Mesenchymal stem cell (in vitro differentiated cells and primary cell): ENCODE measurements around the gene MEIS2.

Source experiments
- DNase-seq: peaks from one replicate; pipeline ENCODE4 v3.0.0-alpha.2; 2013
- H2AFZ ChIP-seq: one replicate; pipeline ENCODE4 v1.6.1; 2013; ENCODE audit warnings: low read depth, mild to moderate bottlenecking, control low read depth, inconsistent platforms, low read length, moderate library complexity
- H2AK5ac ChIP-seq: 2 replicates; pipeline ENCODE4 v1.6.1; 2013; ENCODE audit warnings: low read length, moderate library complexity, mild to moderate bottlenecking, inconsistent platforms; ENCODE audit not compliant: severe bottlenecking
- H2BK120ac ChIP-seq: one replicate; pipeline ENCODE4 v1.6.1; 2013; ENCODE audit warnings: low read depth, mild to moderate bottlenecking, inconsistent platforms, low read length, moderate library complexity
- H2BK12ac ChIP-seq, 2 experiments: one replicate each; pipeline ENCODE4 v1.6.1; 2013; ENCODE audit warnings: inconsistent platforms in 2 of 2, low read length in 2 of 2, mild to moderate bottlenecking in 2 of 2, moderate library complexity in 2 of 2, control low read depth in 1 of 2
- H2BK15ac ChIP-seq: one replicate; pipeline ENCODE4 v1.6.1; 2013; ENCODE audit warnings: mild to moderate bottlenecking, low read depth, inconsistent platforms; ENCODE audit not compliant: poor library complexity, severe bottlenecking
- H2BK5ac ChIP-seq: 2 replicates; pipeline ENCODE4 v1.6.1; 2013; ENCODE audit warnings: low read depth, mild to moderate bottlenecking, low read length, control low read depth, inconsistent platforms; ENCODE audit not compliant: poor library complexity, severe bottlenecking
- H3K14ac ChIP-seq, 2 experiments: one replicate each; pipeline ENCODE4 v1.6.1; 2013; ENCODE audit warnings: inconsistent platforms in 2 of 2, low read length in 2 of 2, control low read depth in 1 of 2, mild to moderate bottlenecking in 1 of 2, moderate library complexity in 1 of 2
- H3K18ac ChIP-seq, 2 experiments: one replicate each; pipeline ENCODE4 v1.6.1; 2013; ENCODE audit warnings: inconsistent platforms in 2 of 2, low read length in 2 of 2, control low read depth in 1 of 2, low read depth in 1 of 2, mild to moderate bottlenecking in 1 of 2
- H3K23ac ChIP-seq, 2 experiments: one replicate each; pipeline ENCODE4 v1.6.1; 2013; ENCODE audit warnings: inconsistent platforms in 2 of 2, low read length in 2 of 2, mild to moderate bottlenecking in 2 of 2, moderate library complexity in 2 of 2, control low read depth in 1 of 2
- H3K27ac ChIP-seq: 2 replicates; pipeline ENCODE4 v1.5.1; 2013; ENCODE audit warnings: mild to moderate bottlenecking, moderate library complexity, low read length, control low read depth, inconsistent platforms; ENCODE audit not compliant: poor library complexity, severe bottlenecking
- H3K27me3 ChIP-seq, 2 experiments: 2 replicates each; pipeline versions ENCODE4 v1.6.1 to v1.7.0; 2013; ENCODE audit warnings: low read length in 2 of 2, mild to moderate bottlenecking in 2 of 2, moderate library complexity in 2 of 2, control low read depth in 1 of 2, inconsistent platforms in 1 of 2; ENCODE audit not compliant: control insufficient read depth in 1 of 2, insufficient read depth in 1 of 2
- H3K36me3 ChIP-seq, 2 experiments: 2 replicates each; pipeline versions ENCODE4 v1.6.1 to v1.7.0; 2013; ENCODE audit warnings: low read length in 2 of 2, control low read depth in 1 of 2, inconsistent platforms in 1 of 2, low read depth in 1 of 2, mild to moderate bottlenecking in 1 of 2; ENCODE audit not compliant: insufficient read depth in 2 of 2, control insufficient read depth in 1 of 2
- H3K4ac ChIP-seq, 2 experiments: one replicate each; pipeline ENCODE4 v1.6.1; 2013; ENCODE audit warnings: inconsistent platforms in 2 of 2, low read length in 2 of 2, mild to moderate bottlenecking in 2 of 2, moderate library complexity in 2 of 2, control low read depth in 1 of 2, low read depth in 1 of 2
- H3K4me1 ChIP-seq: 2 replicates; pipeline ENCODE4 v1.6.1; 2013; ENCODE audit warnings: low read depth, low read length, control low read depth; ENCODE audit not compliant: control insufficient read depth, insufficient read depth
- H3K4me2 ChIP-seq: 2 replicates; pipeline ENCODE4 v1.6.1; 2013; ENCODE audit warnings: low read length, mild to moderate bottlenecking, inconsistent platforms; ENCODE audit not compliant: poor library complexity, severe bottlenecking
- H3K4me3 ChIP-seq, 2 experiments: 2 replicates each; pipeline versions ENCODE4 v1.5.1 to v1.7.0; 2013; ENCODE audit warnings: low read length in 2 of 2, mild to moderate bottlenecking in 2 of 2, control low read depth in 1 of 2, low read depth in 1 of 2; ENCODE audit not compliant: insufficient read depth in 1 of 2
- H3K79me1 ChIP-seq: replicated peaks from 2 replicates; pipeline ENCODE4 v1.6.1; 2013; ENCODE audit warnings: mild to moderate bottlenecking, control low read depth, low read length, inconsistent platforms; ENCODE audit not compliant: poor library complexity, severe bottlenecking
- H3K9ac ChIP-seq: 2 replicates; pipeline ENCODE4 v1.7.0; 2013; ENCODE audit warnings: mild to moderate bottlenecking, low read length, moderate library complexity
- H3K9me3 ChIP-seq: 2 replicates; pipeline ENCODE4 v1.7.0; 2013; ENCODE audit warnings: mild to moderate bottlenecking, low read length; ENCODE audit not compliant: control insufficient read depth
- H4K8ac ChIP-seq: one replicate; pipeline ENCODE4 v1.6.1; 2013; ENCODE audit warnings: inconsistent platforms, mild to moderate bottlenecking, low read length, moderate library complexity
- H4K91ac ChIP-seq: one replicate; pipeline ENCODE4 v1.6.1; 2013; ENCODE audit warnings: mild to moderate bottlenecking, low read length, inconsistent platforms
- WGBS: methylation state at CpG from one replicate; pipeline ENCODE4 v1.1.7; 2013; ENCODE audit warnings: mixed read lengths; 5-methylcytosine and 5-hydroxymethylcytosine counted together

Gene MEIS2

DNA sequence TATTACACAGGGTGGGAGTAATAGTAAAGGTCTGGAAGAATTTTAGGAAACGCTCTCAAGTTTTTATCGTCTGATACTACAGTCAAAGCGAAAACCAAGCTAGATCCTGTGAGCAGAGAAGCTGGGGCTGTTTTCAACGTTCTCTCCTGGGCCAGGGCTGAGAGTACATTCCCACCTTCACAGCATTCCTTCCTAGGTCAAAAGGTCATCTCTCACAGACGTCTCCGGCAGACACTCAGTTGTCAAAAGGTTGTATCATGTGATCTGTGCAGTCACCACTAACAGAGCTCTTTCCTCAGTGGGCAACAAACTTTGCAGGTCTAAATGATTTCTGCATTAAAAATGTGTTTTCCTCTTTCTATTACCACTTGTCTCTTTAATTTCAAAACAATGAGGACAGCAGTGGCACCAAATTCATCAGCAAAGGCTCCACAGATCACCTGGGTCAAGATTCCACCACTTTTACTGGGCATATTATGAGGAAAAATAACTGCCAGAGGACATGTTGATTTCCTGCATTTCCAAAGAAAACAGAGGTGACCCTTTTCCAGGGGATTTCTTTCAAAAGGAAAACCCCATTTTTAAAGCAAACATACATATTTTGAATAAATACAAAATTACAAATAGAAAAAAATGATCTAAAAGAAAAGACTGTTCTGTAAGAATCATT lies 41.9 kb downstream of the MEIS2 start:
- H3K14ac ChIP-seq, result no peak overlapping the region
- H3K9me3 ChIP-seq, result no peaks in the 10 kb centered on the region
- H2BK15ac ChIP-seq, result no peak overlapping the region
- no peak overlapping the region for H2BK12ac ChIP-seq
- no peak overlapping the region for H3K23ac ChIP-seq
- no peak overlapping the region for H3K4me3 ChIP-seq
- no peak overlapping the region for H2BK120ac ChIP-seq
- H2BK5ac ChIP-seq, result no peak overlapping the region
- 60% methylated on average over 6 of the region's 6 CpGs for WGBS
- H4K8ac ChIP-seq, result no peak overlapping the region
- no peak overlapping the region for H4K91ac ChIP-seq
- no peak overlapping the region for H3K18ac ChIP-seq
- no peak overlapping the region for H3K27ac ChIP-seq
- no peak overlapping the region for H3K9ac ChIP-seq
- H3K36me3 ChIP-seq, result peaks cover 2 to 50% of the 10 kb centered on the region in 2 experiments
- peak overlapping the region; percentile 8 for H2AK5ac ChIP-seq
- H3K79me1 ChIP-seq, result peaks cover 15% of the 10 kb centered on the region
- H2AFZ ChIP-seq, result no peak overlapping the region
- H3K4me2 ChIP-seq, result no peak overlapping the region
- no peaks in the 10 kb centered on the region for H3K27me3 ChIP-seq
- peaks cover 6% of the 10 kb centered on the region for H3K4me1 ChIP-seq
- no peak overlapping the region for H3K4ac ChIP-seq
- DNase-seq, result no peak

DNA sequence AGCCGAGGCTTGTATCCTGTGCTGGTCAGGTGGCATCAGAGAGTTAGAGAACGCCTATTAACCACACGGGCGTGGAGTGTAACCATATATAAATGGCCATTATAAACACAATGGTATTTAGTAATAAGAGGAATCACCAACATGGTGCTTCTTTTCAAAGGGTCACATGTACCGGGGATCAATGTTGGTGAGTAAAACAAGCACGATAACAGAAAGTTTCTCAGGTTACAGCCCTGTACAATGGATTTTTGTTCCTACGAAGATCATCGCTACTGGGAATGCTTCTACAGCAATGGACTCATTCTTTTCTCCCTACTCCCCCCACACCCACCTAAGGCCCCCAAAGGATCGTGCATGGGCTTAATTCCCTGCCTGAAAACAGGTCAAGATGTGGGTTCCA lies 42.5 kb downstream of the MEIS2 start:
- Histone ChIP-seq H3K4me3 (no peak overlapping the region), H3K14ac (no peak overlapping the region), H2AK5ac (no peak overlapping the region), H2BK120ac (no peak overlapping the region), H3K27me3 (no peaks in the 10 kb centered on the region), H3K4ac (no peak overlapping the region), H3K4me1 (peaks cover 6% of the 10 kb centered on the region), H2BK15ac (no peak overlapping the region), H2BK5ac (no peak overlapping the region), H3K27ac (no peak overlapping the region), H3K36me3 (peaks cover 0 to 48% of the 10 kb centered on the region in 2 experiments), H3K9me3 (no peaks in the 10 kb centered on the region), H3K18ac (no peak overlapping the region), H3K4me2 (no peak overlapping the region), H2AFZ (no peak overlapping the region), H2BK12ac (no peak overlapping the region), H3K23ac (no peak overlapping the region), H4K91ac (no peak overlapping the region), H3K79me1 (peaks cover 12% of the 10 kb centered on the region), H3K9ac (no peak overlapping the region), H4K8ac (peak overlapping the region; percentile 19)
- WGBS, result 98% methylated on average over 5 of the region's 9 CpGs
- no peak for DNase-seq

DNA sequence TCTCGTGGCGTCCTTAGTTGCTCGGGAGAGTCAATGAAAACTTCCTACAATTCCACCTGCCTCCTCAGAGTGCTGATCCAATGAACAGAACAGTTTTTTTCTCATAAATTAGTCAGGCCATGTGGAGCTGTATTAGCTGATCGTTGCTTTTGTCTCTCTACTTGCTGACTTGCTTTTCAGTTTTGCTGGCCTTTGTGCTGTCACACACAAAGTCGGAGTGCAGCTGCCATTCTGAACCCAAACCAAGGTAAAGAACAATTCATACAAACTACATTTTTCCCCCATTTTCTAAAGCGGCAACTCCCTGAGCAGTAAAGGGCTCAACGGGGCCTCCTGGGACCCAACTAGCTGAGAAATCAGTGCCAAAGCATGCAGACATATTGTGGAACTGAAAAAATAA lies 43.1 kb downstream of the MEIS2 start:
- Histone ChIP-seq H2AK5ac (peak overlapping the region; percentile 67), H3K9me3 (no peaks in the 10 kb centered on the region), H2BK120ac (no peak overlapping the region), H2AFZ (no peak overlapping the region), H2BK12ac (no peak overlapping the region), H3K79me1 (peaks cover 14% of the 10 kb centered on the region), H3K18ac (no peak overlapping the region), H3K4me3 (no peak overlapping the region), H3K14ac (no peak overlapping the region), H3K36me3 (peaks cover 0 to 47% of the 10 kb centered on the region in 2 experiments), H3K27me3 (no peaks in the 10 kb centered on the region), H4K91ac (no peak overlapping the region), H3K9ac (no peak overlapping the region), H2BK5ac (no peak overlapping the region), H3K4ac (no peak overlapping the region), H3K4me1 (peaks cover 6% of the 10 kb centered on the region), H3K4me2 (no peak overlapping the region), H3K27ac (no peak overlapping the region), H3K23ac (no peak overlapping the region), H4K8ac (no peak overlapping the region), H2BK15ac (no peak overlapping the region)
- 96% methylated on average over 5 of the region's 7 CpGs for WGBS
- DNase-seq, result no peak

DNA sequence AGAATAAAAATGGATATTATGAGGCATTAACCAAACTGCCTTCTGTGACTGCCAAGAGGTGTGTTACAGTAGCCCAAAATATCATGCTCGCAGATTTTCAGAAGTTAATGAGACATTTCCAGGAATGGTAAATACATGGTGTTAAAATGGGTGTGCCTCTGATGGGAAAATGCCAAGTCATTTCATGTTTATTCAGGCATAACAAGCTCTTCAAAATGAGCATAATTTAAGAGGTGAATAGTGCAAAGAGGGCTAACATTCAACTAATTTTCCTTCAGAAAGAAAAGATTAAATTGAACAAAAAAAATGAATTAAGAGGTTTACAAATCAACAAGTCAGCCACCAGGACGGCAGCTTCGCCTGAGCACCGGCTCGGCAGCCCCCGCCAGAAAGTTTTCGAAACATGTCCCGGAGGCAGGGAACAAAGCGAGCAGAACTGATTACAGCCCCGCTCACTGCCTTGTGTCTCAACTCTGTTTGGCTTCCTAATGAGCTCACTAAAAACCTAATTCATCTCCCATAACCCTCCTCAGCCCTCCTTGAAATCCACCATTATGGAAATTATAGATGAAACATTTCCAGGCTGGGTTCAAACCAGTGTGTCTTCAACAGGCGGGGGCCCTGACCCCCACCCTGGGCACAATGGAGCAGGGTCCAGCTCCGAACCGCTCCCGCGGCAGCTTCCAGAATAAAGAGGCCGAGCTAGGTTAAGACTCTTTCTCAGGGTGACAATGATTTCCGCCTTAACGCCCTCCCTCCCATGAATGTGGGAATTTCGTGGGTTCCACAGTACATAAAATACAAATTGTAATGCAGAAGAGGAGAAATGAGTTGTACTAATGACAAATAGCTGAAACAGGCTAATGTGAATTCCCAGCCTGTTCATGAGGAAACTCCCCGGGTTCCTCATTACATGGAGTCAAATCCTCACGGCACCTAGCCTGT lies 43.9 kb downstream of the MEIS2 start:
- peak overlapping the region; percentile 9 for H2AK5ac ChIP-seq
- no peaks in the 10 kb centered on the region for H3K27me3 ChIP-seq
- no peaks in the 10 kb centered on the region for H3K9me3 ChIP-seq
- peaks cover 0 to 48% of the 10 kb centered on the region in 2 experiments for H3K36me3 ChIP-seq
- H3K18ac ChIP-seq, result peak overlapping the region in 1 of 2 experiments; percentile 2
- H3K14ac ChIP-seq, result no peak overlapping the region
- H4K8ac ChIP-seq, result peak overlapping the region; percentile 7
- H3K79me1 ChIP-seq, result peaks cover 18% of the 10 kb centered on the region
- H4K91ac ChIP-seq, result no peak overlapping the region
- 94% methylated on average over 21 of the region's 21 CpGs for whole genome bisulfite sequencing
- no peak overlapping the region for H2BK120ac ChIP-seq
- H3K23ac ChIP-seq, result no peak overlapping the region
- no peak overlapping the region for H2BK5ac ChIP-seq
- no peak overlapping the region for H2BK15ac ChIP-seq
- H3K4me2 ChIP-seq, result no peak overlapping the region
- no peak overlapping the region for H3K4ac ChIP-seq
- no peak overlapping the region for H3K9ac ChIP-seq
- no peak overlapping the region for H2AFZ ChIP-seq
- H3K4me1 ChIP-seq, result peaks cover 6% of the 10 kb centered on the region
- no peak overlapping the region for H2BK12ac ChIP-seq
- no peak overlapping the region for H3K27ac ChIP-seq
- no peak overlapping the region for H3K4me3 ChIP-seq
- DNase-seq, result no peak
